Measurements from ENCODE around the gene PKD1L1.

The PKD1L1 gene

DNA sequence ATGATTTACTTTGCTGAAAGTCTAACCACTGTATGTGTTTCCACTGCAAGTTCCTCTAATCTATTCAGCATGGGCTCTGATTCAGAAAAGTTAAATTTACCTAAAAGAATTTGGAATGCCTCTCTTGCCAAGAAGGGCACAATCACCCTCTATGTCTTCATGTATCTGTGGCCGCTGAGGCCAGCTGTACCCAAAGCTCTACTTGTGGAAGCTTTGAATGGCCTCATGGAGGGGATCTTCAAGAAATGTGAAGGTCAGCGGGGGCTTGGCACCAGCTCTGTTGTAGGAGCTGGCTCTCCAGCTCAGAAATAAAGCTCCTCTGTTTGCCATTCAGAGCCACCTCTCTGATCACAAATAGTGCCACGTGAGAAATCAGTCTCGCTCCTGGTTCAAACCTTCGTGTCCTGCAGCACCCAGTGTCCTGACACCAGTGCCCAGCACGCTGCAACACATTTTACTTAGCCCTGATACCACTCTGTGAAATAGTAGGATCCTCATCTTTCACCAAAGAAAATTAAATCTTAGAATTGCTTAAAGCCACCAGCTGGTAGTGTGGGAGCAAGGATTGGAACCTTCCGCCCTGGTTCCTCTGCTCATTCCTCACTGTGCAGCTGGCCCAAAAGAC lies 61.1 kb downstream of the PKD1L1 start (continued):
- no peak for TF ChIP-seq ARNTL (CRISPR knock-in tag; IDR thresholded peaks at IDR 0.05; ENCODE audit: borderline replicate concordance, low read depth)

DNA sequence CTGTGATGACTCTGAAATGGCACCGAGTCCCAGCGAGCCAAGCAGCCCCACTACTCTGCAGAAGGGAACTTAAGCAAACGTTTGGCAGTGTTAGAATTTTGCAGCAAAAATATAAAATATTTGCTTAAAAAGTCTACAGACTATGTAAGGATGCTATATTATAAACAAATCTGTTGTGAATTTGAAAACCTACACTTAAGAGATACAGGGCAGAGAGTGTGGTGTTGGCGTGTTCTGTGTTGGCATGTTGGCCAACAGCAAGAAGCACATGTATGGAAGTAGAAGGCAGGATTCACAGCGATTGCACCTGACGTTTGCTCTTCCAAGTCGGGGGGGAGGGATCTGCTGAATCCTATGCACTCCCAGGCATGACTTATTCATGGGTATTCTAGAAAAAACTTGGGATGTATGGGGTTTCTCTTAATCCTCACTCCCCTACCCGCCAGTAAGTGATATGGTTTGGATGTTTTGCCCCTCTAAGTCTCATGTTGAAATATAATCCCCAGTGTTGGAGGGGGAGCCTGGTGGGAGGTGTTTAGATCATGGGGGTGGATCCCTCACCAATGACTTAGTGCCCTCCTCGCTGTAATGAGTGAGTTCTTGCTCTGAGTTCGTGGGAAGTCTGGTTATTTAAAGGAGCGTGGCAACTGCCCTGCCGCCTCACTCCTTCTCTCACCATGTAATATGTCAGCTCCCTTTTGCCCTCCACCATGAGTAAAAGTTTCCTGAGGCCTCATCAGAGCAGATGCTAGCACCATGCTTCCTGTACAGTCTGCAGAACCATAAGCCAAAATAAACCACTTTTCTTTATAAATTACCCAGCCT lies 62.1 kb downstream of the PKD1L1 start:
- ATAC-seq, result no peak
- TF ChIP-seq, protein P1, sequence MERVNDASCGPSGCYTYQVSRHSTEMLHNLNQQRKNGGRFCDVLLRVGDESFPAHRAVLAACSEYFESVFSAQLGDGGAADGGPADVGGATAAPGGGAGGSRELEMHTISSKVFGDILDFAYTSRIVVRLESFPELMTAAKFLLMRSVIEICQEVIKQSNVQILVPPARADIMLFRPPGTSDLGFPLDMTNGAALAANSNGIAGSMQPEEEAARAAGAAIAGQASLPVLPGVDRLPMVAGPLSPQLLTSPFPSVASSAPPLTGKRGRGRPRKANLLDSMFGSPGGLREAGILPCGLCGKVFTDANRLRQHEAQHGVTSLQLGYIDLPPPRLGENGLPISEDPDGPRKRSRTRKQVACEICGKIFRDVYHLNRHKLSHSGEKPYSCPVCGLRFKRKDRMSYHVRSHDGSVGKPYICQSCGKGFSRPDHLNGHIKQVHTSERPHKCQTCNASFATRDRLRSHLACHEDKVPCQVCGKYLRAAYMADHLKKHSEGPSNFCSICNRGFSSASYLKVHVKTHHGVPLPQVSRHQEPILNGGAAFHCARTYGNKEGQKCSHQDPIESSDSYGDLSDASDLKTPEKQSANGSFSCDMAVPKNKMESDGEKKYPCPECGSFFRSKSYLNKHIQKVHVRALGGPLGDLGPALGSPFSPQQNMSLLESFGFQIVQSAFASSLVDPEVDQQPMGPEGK (CRISPR knock-in tag; IDR thresholded peaks at IDR 0.05; ENCODE audit: borderline replicate concordance), result no peak
- TF ChIP-seq, protein P2, sequence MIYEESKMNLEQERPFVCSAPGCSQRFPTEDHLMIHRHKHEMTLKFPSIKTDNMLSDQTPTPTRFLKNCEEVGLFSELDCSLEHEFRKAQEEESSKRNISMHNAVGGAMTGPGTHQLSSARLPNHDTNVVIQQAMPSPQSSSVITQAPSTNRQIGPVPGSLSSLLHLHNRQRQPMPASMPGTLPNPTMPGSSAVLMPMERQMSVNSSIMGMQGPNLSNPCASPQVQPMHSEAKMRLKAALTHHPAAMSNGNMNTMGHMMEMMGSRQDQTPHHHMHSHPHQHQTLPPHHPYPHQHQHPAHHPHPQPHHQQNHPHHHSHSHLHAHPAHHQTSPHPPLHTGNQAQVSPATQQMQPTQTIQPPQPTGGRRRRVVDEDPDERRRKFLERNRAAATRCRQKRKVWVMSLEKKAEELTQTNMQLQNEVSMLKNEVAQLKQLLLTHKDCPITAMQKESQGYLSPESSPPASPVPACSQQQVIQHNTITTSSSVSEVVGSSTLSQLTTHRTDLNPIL (CRISPR knock-in tag; IDR thresholded peaks at IDR 0.05; ENCODE audit: low read depth), result no peak
- TF ChIP-seq ZNF565 (CRISPR knock-in tag; conservative IDR thresholded peaks at IDR 0.05; ENCODE audit: low read depth) (no peak), SNAI2 (CRISPR knock-in tag; IDR thresholded peaks at IDR 0.05) (no peak), BACH2 (CRISPR knock-in tag; IDR thresholded peaks at IDR 0.05; ENCODE audit: borderline replicate concordance) (no peak), GLIS3 (CRISPR knock-in tag; IDR thresholded peaks at IDR 0.05) (no peak), ISL1 (CRISPR knock-in tag; IDR thresholded peaks at IDR 0.05) (no peak), TCF4 (CRISPR knock-in tag; IDR thresholded peaks at IDR 0.05; ENCODE audit: borderline replicate concordance) (no peak), CSDC2 (CRISPR knock-in tag; IDR thresholded peaks at IDR 0.05) (no peak), TSHZ2 (CRISPR knock-in tag; IDR thresholded peaks at IDR 0.05) (no peak)

- TF ChIP-seq SNAI2 (CRISPR knock-in tag; IDR thresholded peaks at IDR 0.05), result no peak
- no peak for TF ChIP-seq TCF4 (CRISPR knock-in tag; IDR thresholded peaks at IDR 0.05; ENCODE audit: borderline replicate concordance)
- no peak for TF ChIP-seq ZNF565 (CRISPR knock-in tag; conservative IDR thresholded peaks at IDR 0.05; ENCODE audit: low read depth)
- TF ChIP-seq ZNF8 (CRISPR knock-in tag; IDR thresholded peaks at IDR 0.05), result no peak
- no peak for ATAC-seq
Observed at GRCh38 chr7:47885309-47885986, 62.8 kb downstream of the PKD1L1 start.

DNA sequence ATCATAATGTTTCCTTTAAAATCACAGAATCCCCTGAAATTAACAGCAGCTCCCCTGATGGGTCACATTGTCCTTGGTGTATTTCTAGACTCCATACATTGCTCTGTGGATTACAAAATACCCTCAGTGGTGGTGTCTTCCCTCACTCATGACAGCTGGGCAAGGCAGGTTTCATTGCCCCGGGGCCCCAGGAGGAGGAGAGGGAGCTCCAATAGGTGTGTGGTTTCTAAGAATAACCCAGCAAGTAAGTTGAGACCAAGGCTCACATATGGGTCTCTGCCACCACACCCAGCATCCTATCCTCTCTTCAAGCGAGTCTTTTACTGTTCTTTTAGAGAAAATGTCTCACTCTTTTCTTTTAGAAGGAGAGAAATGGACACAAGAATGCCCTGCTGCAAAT lies 63.6 kb downstream of the PKD1L1 start:
- ATAC-seq, result no peak
- TF ChIP-seq ZNF70 (CRISPR knock-in tag; IDR thresholded peaks at IDR 0.05) (no peak), ZC3H10 (CRISPR knock-in tag; IDR thresholded peaks at IDR 0.05) (no peak), GLIS3 (CRISPR knock-in tag; IDR thresholded peaks at IDR 0.05) (no peak), ZFP3 (CRISPR knock-in tag; IDR thresholded peaks at IDR 0.05) (no peak), ISL1 (CRISPR knock-in tag; IDR thresholded peaks at IDR 0.05) (no peak), TOX (CRISPR knock-in tag; IDR thresholded peaks at IDR 0.05; ENCODE audit: borderline replicate concordance) (no peak), RARB (CRISPR knock-in tag; IDR thresholded peaks at IDR 0.05) (no peak), ESRRG (CRISPR knock-in tag; IDR thresholded peaks at IDR 0.05) (no peak), ZNF565 (CRISPR knock-in tag; conservative IDR thresholded peaks at IDR 0.05; ENCODE audit: low read depth) (no peak), TCF4 (CRISPR knock-in tag; IDR thresholded peaks at IDR 0.05; ENCODE audit: borderline replicate concordance) (no peak), BACH2 (CRISPR knock-in tag; IDR thresholded peaks at IDR 0.05; ENCODE audit: borderline replicate concordance) (no peak), ARNTL (CRISPR knock-in tag; IDR thresholded peaks at IDR 0.05; ENCODE audit: borderline replicate concordance, low read depth) (no peak), CSDC2 (CRISPR knock-in tag; IDR thresholded peaks at IDR 0.05) (no peak), SNAI2 (CRISPR knock-in tag; IDR thresholded peaks at IDR 0.05) (no peak), TSHZ2 (CRISPR knock-in tag; IDR thresholded peaks at IDR 0.05) (no peak)
- TF ChIP-seq, protein P3, sequence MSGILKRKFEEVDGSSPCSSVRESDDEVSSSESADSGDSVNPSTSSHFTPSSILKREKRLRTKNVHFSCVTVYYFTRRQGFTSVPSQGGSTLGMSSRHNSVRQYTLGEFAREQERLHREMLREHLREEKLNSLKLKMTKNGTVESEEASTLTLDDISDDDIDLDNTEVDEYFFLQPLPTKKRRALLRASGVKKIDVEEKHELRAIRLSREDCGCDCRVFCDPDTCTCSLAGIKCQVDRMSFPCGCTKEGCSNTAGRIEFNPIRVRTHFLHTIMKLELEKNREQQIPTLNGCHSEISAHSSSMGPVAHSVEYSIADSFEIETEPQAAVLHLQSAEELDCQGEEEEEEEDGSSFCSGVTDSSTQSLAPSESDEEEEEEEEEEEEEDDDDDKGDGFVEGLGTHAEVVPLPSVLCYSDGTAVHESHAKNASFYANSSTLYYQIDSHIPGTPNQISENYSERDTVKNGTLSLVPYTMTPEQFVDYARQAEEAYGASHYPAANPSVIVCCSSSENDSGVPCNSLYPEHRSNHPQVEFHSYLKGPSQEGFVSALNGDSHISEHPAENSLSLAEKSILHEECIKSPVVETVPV (CRISPR knock-in tag; IDR thresholded peaks at IDR 0.05), result no peak
- TF ChIP-seq, protein P4, sequence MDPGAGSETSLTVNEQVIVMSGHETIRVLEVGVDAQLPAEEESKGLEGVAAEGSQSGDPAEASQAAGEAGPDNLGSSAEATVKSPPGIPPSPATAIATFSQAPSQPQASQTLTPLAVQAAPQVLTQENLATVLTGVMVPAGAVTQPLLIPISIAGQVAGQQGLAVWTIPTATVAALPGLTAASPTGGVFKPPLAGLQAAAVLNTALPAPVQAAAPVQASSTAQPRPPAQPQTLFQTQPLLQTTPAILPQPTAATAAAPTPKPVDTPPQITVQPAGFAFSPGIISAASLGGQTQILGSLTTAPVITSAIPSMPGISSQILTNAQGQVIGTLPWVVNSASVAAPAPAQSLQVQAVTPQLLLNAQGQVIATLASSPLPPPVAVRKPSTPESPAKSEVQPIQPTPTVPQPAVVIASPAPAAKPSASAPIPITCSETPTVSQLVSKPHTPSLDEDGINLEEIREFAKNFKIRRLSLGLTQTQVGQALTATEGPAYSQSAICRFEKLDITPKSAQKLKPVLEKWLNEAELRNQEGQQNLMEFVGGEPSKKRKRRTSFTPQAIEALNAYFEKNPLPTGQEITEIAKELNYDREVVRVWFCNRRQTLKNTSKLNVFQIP (CRISPR knock-in tag; IDR thresholded peaks at IDR 0.05; ENCODE audit: borderline replicate concordance, low read depth), result no peak
